ENCODE data around the gene CMSS1.

CMSS1 gene

DNA sequence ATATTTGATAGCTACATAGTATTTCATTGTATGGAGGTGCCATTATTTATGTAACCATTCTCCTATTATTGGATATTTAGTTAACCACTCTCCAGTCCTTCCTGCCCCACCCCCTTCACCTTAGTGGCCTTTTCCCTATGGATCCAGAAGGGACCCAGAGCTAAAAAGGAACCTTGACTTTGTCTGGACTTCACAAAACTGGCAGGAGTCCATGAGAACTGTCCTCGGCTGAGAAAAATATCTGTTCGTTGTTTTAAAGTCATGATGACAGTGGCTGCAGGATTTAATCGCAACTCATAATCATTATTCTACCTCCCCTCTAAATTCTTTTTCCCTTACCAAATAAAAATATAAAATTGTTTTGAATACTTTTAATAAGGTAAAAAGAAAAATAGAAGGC is 129.7 kb downstream of the CMSS1 start:
- no peak for TF ChIP-seq REST (IDR thresholded peaks at IDR 0.05; ENCODE audit: insufficient read depth in 1 of 2, low read depth in 2 of 2, low read length in 2 of 2)
- TF ChIP-seq SIN3A (IDR thresholded peaks at IDR 0.05; ENCODE audit: borderline replicate concordance, insufficient read depth, low read length), result no peak
- TF ChIP-seq TAF1 (IDR thresholded peaks at IDR 0.05; ENCODE audit: borderline replicate concordance, insufficient read depth, low read length), result no peak
- no peak for TF ChIP-seq POLR2AphosphoS5 (IDR thresholded peaks at IDR 0.05; ENCODE audit: low read depth, low read length)
- no peak for TF ChIP-seq FOXP2 (optimal IDR thresholded peaks at IDR 0.05; ENCODE audit: borderline replicate concordance, extremely low read depth, extremely low read length, insufficient read depth)

DNA sequence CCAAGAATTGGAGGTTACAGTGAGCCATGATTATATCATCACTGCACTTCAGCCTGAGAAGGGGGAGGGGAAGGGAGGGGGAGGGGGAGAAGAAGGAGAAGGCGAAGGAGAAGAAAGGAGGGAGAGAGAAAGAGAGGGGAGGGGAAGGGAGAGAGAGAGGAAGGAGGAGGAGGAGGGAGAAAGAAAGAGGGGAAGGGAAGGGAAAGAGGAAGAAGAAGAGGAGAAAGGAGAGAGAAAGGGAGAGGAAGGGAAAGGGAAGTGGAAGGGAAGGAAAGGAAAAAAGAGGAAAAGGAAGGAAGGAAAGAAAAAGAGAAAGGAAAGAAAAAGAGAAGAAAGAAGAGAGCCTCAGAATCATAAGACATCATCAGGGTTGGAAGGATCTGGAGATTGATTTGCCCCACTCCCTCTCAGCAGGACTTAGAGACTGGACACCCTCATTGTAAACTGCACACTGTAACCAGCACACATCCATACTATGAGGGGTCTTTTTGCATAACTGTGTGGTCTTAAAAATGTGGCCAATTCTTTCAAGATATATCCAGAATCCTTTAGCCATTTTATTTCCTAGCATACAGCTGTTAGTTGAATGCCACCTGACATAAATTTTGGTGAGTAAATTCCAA is 130.9 kb downstream of the CMSS1 start:
- TF ChIP-seq REST (IDR thresholded peaks at IDR 0.05; ENCODE audit: insufficient read depth in 1 of 2, low read depth in 2 of 2, low read length in 2 of 2), result no peak
- TF ChIP-seq FOXP2 (optimal IDR thresholded peaks at IDR 0.05; ENCODE audit: borderline replicate concordance, extremely low read depth, extremely low read length, insufficient read depth), result no peak
- no peak for TF ChIP-seq POLR2AphosphoS5 (IDR thresholded peaks at IDR 0.05; ENCODE audit: low read depth, low read length)
- no peak for TF ChIP-seq SIN3A (IDR thresholded peaks at IDR 0.05; ENCODE audit: borderline replicate concordance, insufficient read depth, low read length)
- TF ChIP-seq TAF1 (IDR thresholded peaks at IDR 0.05; ENCODE audit: borderline replicate concordance, insufficient read depth, low read length), result no peak

DNA sequence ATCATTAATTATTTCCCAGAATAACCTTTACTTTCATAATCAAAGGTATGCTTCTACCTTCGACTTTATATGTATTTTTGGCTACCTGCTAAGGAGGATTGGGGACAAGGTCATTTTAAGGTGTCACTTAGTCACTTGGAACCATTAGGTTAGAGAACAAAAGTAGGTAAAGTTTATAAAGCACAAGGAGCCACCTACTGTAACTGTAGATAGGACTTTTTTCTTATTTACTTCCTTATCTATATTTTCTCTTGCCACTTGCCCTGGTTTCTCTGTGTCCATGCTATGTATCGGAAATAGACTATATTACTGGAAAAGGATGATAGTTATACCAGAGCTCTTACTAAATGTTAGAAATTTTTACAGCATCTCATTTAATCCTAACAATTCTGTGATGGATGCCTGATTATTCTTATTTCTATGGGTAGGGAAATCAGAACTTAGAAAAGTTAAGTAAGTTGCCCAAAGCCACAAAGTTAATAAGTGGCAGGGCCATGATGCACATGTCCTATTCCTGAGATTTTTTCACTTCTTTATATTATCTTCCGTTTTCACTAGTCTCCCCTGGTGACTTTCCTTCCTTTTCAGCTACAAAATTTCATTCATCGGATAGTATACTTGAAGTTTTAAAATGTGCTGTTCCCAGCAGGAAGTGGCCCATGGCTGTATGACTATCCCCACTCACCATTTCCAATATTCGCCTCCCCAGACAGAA is 132.5 kb downstream of the CMSS1 start:
- TF ChIP-seq FOXP2 (optimal IDR thresholded peaks at IDR 0.05; ENCODE audit: borderline replicate concordance, extremely low read depth, extremely low read length, insufficient read depth) (no peak), REST (IDR thresholded peaks at IDR 0.05; ENCODE audit: insufficient read depth in 1 of 2, low read depth in 2 of 2, low read length in 2 of 2) (no peak), SIN3A (IDR thresholded peaks at IDR 0.05; ENCODE audit: borderline replicate concordance, insufficient read depth, low read length) (no peak), POLR2AphosphoS5 (IDR thresholded peaks at IDR 0.05; ENCODE audit: low read depth, low read length) (no peak)

GRCh38 chr3:99950921-99951320 is 133.3 kb downstream of the CMSS1 start:
- TF ChIP-seq FOXP2 (optimal IDR thresholded peaks at IDR 0.05; ENCODE audit: borderline replicate concordance, extremely low read depth, extremely low read length, insufficient read depth) (no peak), SIN3A (IDR thresholded peaks at IDR 0.05; ENCODE audit: borderline replicate concordance, insufficient read depth, low read length) (no peak), REST (IDR thresholded peaks at IDR 0.05; ENCODE audit: insufficient read depth in 1 of 2, low read depth in 2 of 2, low read length in 2 of 2) (no peak), POLR2AphosphoS5 (IDR thresholded peaks at IDR 0.05; ENCODE audit: low read depth, low read length) (no peak), TAF1 (IDR thresholded peaks at IDR 0.05; ENCODE audit: borderline replicate concordance, insufficient read depth, low read length) (no peak)
